Right lobe of liver (tissue), 6 donors: ENCODE data around the gene TMEM129. TPM values are rescaled to one million over a fixed set of nuclear protein-coding genes. Genes with fewer than 3 reads are reported as not detected.
A peak's percentile ranks its signal among the peaks of the same experiment; 100 is the strongest.

Experiments
- ATAC-seq, 4 donors: fragments of 200-7000 bp; cut with Tn5 transposase; one replicate each; pipeline ENCODE4 v1.9.1; 2020; ENCODE audit warnings: mild to moderate bottlenecking in 4 of 4, moderate library complexity in 4 of 4
- DNase-seq, 3 donors: peaks; one replicate each; pipeline ENCODE4 v3.0.0-alpha.2; 2020
- H3K27ac ChIP-seq, 3 donors: fragments of 200-600 bp; one replicate each; pipeline ENCODE4 v1.8.0; 2022
- H3K27me3 ChIP-seq, 2 donors: fragments of 200-600 bp; one replicate each; pipeline ENCODE4 v1.8.0; 2022
- H3K36me3 ChIP-seq, 4 donors: fragments of 200-600 bp; sonication (generic) in 1 of 4; one replicate each; pipeline versions ENCODE4 v1.5.1 to v1.8.0; 2017 to 2022; ENCODE audit warnings: control low read depth in 1 of 4
- H3K4me1 ChIP-seq, 4 donors: fragments of 200-600 bp; sonication (generic) in 1 of 4; one replicate each; pipeline versions ENCODE4 v1.5.1 to v1.8.0; 2017 to 2022; ENCODE audit warnings: control low read depth in 1 of 4
- H3K4me3 ChIP-seq, 3 donors: fragments of 200-600 bp; one replicate each; pipeline ENCODE4 v1.8.0; 2022
- H3K9me3 ChIP-seq, 4 donors: fragments of 200-600 bp; sonication (generic) in 1 of 4; one replicate each; pipeline versions ENCODE4 v1.5.1 to v1.8.0; 2017 to 2022; ENCODE audit warnings: control low read depth in 1 of 4
- CTCF ChIP-seq, 4 donors: fragments of 200-600 bp in 3 of 4; fragments of 450-650 bp in 1 of 4; IDR thresholded peaks; one replicate each; pipeline versions ENCODE4 v1.5.1 to v1.8.0; 2016 to 2022; ENCODE audit warnings: antibody characterized with exemption in 4 of 4, mild to moderate bottlenecking in 2 of 4
- POLR2A ChIP-seq: fragments of 450-650 bp; IDR thresholded peaks from one replicate; pipeline ENCODE4 v1.6.1; 2017; ENCODE audit warnings: antibody characterized with exemption, mild to moderate bottlenecking
- WGBS: methylation state at CpG from one replicate; pipeline ENCODE4 v1.1.6; 2018; ENCODE audit warnings: low coverage, low lambda C conversion rate; ENCODE audit not compliant: insufficient coverage; ENCODE audit errors: missing lambda C conversion rate; 5-methylcytosine and 5-hydroxymethylcytosine counted together
- intact Hi-C, 2 donors: fragments of 100-400 bp; cut with DNase I; formaldehyde crosslinking; loops; one replicate each; pipeline versions ENCODE4 v1.11.2 to v1.14.1; 2022
- total RNA-seq, 6 experiments: library from RNA; depleted of rRNA in 2 of 6; stranded (reverse); fragments of >200 nt in 2 of 6; fragmentation: NEBNext Ultra II Directional in 3 of 6; extraction: Animal tissue kit (Norgen Biotek cat#: 25700) in 3 of 6; gene quantifications; one replicate each; pipeline versions ENCODE4 v1.1.0 to v1.2.4, GENCODE V29; 2016 to 2023
- donor health status: DM: no; HTN: yes; CAD: no.
- donor health status: DM: no; HTN: no; CAD: no.
- donor health status: DM: no; HTN: no; CAD: no.
- donor health status: DM: no; HTN: yes; CAD: no.
- donor health status: DM: no; HTN: yes; CAD: no.

The TMEM129 gene
- total RNA-seq, 6 experiments from 2014 or later, result 13.8 to 51.0 (median 25.4) TPM

- ATAC-seq (no peak), DNase-seq (peak in 1 of 3 donors; percentile 34)
- H3K9me3 ChIP-seq, result no peaks in the 10 kb centered on the region
- H3K27me3 ChIP-seq, result no peaks in the 10 kb centered on the region
- H3K27ac ChIP-seq, result no peak overlapping the region
- H3K4me1 ChIP-seq, result peaks cover 0 to 1% (median 0%) of the 10 kb centered on the region in 4 donors
- WGBS, result 80% methylated on average over 1 of the region's 3 CpGs
- TF ChIP-seq POLR2A (no peak), CTCF (IDR thresholded peaks at IDR 0.05) (no peak)
- peaks cover 0 to 42% (median 8%) of the 10 kb centered on the region in 4 donors for H3K36me3 ChIP-seq
- intact Hi-C loops, result loop anchor here in 1 of 2 donors (5.0 kb wide), 1 partner anchor 37 kb away; no protein-coding TSS in a partner anchor
- H3K4me3 ChIP-seq, result no peak overlapping the region
These were observed 30.4 kb downstream of the TMEM129 start for GRCh38 chr4:1690698-1691097.

- ATAC-seq (no peak), DNase-seq (peak in 1 of 3 donors; percentile 37)
- no peak overlapping the region for H3K27ac ChIP-seq
- no peak overlapping the region for H3K4me3 ChIP-seq
- intact Hi-C loops, result no loop called here
- no peaks in the 10 kb centered on the region for H3K9me3 ChIP-seq
- H3K4me1 ChIP-seq, result peaks cover 0 to 18% (median 0%) of the 10 kb centered on the region in 4 donors
- TF ChIP-seq CTCF (IDR thresholded peaks at IDR 0.05) (no peak), POLR2A (no peak)
- H3K36me3 ChIP-seq, result peaks cover 0 to 8% (median 1%) of the 10 kb centered on the region in 4 donors
- H3K27me3 ChIP-seq, result no peaks in the 10 kb centered on the region
- WGBS, result 67% methylated on average over 1 of the region's 7 CpGs
These were observed 34.6 kb downstream of the TMEM129 start for GRCh38 chr4:1686440-1687036.

- DNase-seq (peak in 1 of 3 donors; percentile 58), ATAC-seq (no peak)
- Histone ChIP-seq H3K9me3 (no peaks in the 10 kb centered on the region), H3K36me3 (no peaks in the 10 kb centered on the region), H3K27ac (no peak overlapping the region), H3K4me3 (peak overlapping the region in 2 of 3 donors; percentile 62 to 67), H3K27me3 (no peaks in the 10 kb centered on the region), H3K4me1 (peaks cover 0 to 18% (median 0%) of the 10 kb centered on the region in 4 donors)
- 59% methylated on average over 8 of the region's 23 CpGs for WGBS
- intact Hi-C loops, result no loop called here
- TF ChIP-seq POLR2A, result no peak
These were observed 35.6 kb downstream of the TMEM129 start for GRCh38 chr4:1685235-1686150.

- WGBS, result 100% methylated on average over 1 of the region's 66 CpGs
- Histone ChIP-seq H3K36me3 (no peaks in the 10 kb centered on the region), H3K4me3 (peak overlapping the region; percentile 44 to 67 (median 62)), H3K4me1 (peaks cover 0 to 18% (median 0%) of the 10 kb centered on the region in 4 donors), H3K27ac (peak overlapping the region; percentile 36 to 55 (median 51)), H3K27me3 (no peaks in the 10 kb centered on the region), H3K9me3 (no peaks in the 10 kb centered on the region)
- no peak for TF ChIP-seq CTCF (IDR thresholded peaks at IDR 0.05)
- TF ChIP-seq POLR2A, result peak; percentile 22
- DNase-seq (no peak), ATAC-seq (peak in 2 of 4 donors; percentile 1 to 2)
- intact Hi-C loops, result no loop called here
These were observed 36.5 kb downstream of the TMEM129 start for GRCh38 chr4:1684506-1685234.
